GM12891 (cell line): Measurements from ENCODE around the gene OTULIN.

ENCODE experiments used
- POLR2A ChIP-seq: IDR thresholded peaks from 2 replicates; pipeline ENCODE4 v1.6.1; 2011; ENCODE audit warnings: low read depth, low read length, control low read depth
- POLR2AphosphoS5 ChIP-seq: IDR thresholded peaks from 2 replicates; pipeline ENCODE4 v1.6.1; 2011; ENCODE audit warnings: low read depth, low read length, control low read depth
- SPI1 ChIP-seq: IDR thresholded peaks from 2 replicates; pipeline ENCODE4 v1.6.1; 2011; ENCODE audit warnings: low read depth, low read length, control low read depth
- TAF1 ChIP-seq: IDR thresholded peaks from 2 replicates; pipeline ENCODE4 v1.6.1; 2011; ENCODE audit warnings: low read depth, low read length, control low read depth

- TF ChIP-seq POLR2A (no peak), SPI1 (no peak), POLR2AphosphoS5 (no peak), TAF1 (no peak)
Observed at GRCh38 chr5:14748180-14748900, 83.8 kb downstream of the OTULIN start.
